WI38 (cell line): ENCODE data around the gene NRDC.
A peak's percentile ranks its signal among the peaks of the same experiment; 100 is the strongest.
"Not testable (repeated sequence)": the region's sequence is repeated elsewhere in the genome, so short reads cannot be mapped to it uniquely, and the experiment has no call there.

Source experiments
- H3K4me3 ChIP-seq: 2 replicates; pipeline ENCODE4 v1.5.1; 2011; ENCODE audit warnings: low read depth, mild to moderate bottlenecking, control low read depth, low read length
- TF ChIP-seq, protein P1 (sequence below): IDR thresholded peaks from 2 replicates; pipeline ENCODE4 v1.5.1; 2012; ENCODE audit warnings: low read depth, mild to moderate bottlenecking, control low read depth, low read length

The NRDC gene

DNA sequence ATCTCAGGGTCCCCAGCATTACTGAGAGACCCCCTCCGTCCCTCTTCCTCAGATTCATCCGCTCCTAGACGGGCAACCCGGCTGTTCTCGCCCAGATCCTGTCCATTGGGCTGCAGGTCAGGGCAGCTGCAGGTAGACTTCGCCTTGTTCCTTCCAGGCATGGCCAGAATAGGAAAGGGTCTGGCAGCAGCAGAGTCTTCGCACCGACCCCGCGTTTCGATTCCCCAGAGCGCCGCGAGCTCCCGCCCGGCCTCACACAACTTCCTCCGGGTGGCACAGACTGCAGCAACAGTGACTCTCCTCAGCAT is 265 bp downstream of the NRDC start:
- peak overlapping the region; percentile 100 for H3K4me3 ChIP-seq
- TF ChIP-seq, protein P1, sequence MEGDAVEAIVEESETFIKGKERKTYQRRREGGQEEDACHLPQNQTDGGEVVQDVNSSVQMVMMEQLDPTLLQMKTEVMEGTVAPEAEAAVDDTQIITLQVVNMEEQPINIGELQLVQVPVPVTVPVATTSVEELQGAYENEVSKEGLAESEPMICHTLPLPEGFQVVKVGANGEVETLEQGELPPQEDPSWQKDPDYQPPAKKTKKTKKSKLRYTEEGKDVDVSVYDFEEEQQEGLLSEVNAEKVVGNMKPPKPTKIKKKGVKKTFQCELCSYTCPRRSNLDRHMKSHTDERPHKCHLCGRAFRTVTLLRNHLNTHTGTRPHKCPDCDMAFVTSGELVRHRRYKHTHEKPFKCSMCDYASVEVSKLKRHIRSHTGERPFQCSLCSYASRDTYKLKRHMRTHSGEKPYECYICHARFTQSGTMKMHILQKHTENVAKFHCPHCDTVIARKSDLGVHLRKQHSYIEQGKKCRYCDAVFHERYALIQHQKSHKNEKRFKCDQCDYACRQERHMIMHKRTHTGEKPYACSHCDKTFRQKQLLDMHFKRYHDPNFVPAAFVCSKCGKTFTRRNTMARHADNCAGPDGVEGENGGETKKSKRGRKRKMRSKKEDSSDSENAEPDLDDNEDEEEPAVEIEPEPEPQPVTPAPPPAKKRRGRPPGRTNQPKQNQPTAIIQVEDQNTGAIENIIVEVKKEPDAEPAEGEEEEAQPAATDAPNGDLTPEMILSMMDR = no peak

DNA sequence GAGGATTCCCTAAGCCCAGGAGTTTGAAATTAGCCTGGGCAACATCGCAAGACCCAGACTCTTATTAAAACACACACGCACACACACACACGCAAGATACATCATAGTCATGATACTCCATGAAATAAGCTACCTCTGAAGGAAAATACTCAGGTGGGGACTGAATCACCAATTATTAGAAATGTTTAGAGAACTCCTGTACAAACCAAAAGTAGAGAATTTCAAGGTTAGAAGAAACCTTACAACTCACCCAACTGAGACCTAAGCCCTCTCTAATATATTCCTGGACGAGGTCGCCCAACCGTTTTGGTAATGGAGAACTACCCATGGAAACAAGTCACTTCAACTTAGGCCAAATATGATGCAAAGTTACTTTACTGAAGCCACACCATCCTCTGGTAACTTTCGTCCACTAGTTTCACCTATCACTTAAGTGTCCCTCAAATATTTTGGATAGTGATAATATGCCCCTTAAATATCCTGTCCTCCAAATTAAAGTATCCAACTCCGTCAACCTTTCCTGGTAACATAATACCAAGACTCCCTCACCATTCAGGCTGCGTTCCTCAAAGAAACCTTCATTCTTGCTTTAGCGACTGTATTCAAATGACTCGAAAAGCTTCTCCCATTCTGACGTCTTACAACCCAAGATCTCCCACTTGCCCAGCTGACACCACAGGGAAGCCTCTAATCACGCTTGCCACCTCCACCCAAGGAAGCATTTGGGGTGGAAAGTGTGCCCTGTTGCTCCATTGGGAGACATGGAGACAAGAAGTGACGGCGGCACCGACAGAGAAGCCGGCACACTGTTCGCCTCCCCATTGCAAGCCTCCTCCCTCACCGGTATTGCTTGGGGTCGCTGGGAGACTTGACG is 856 bp downstream of the NRDC start:
- H3K4me3 ChIP-seq = peak overlapping the region; percentile 100
- TF ChIP-seq, protein P1 = no peak

DNA sequence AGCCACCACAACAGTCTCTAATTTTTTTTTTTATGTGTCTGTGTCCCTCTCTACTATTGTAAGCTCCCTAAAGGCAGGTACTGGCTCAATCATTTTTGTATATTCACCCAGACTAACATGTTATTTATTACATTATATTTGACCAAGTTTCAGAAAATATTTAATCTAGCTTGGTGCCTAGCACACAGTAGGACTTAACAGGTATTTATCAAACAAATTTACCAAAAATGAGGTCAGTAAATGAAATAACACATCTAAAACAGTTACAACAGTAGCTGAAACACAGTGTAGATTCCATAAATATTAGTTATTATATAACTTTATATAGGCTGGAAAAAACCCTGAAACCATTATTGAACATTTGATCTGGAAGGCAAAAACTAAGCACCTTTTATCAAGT is 2.7 kb downstream of the NRDC start:
- H3K4me3 ChIP-seq = no peak overlapping the region
- TF ChIP-seq, protein P1 = no peak

DNA sequence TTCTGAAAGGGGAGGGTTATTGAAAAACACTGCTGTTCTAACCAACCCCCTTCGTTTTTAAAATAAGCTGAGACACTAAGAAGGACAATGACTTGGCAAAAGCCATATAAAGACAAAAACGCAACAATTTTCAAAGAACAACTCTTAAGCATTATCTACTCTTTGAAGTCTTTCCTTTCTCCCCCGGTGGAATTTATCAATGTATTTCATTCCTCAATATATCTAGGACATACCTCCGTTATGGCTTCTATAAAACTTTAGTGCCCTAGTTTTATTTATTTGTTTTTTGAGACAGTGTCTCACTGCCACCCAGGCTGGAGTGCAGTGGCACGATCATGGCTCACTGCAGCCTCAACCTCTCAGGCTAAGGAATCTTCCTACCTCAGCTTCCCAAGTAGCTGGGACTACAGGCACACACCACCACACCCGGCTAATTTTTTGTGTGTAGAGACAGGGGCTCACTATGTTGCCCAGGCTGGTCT is 3.2 kb downstream of the NRDC start:
- TF ChIP-seq, protein P1 = no peak
- no peak overlapping the region for H3K4me3 ChIP-seq

DNA sequence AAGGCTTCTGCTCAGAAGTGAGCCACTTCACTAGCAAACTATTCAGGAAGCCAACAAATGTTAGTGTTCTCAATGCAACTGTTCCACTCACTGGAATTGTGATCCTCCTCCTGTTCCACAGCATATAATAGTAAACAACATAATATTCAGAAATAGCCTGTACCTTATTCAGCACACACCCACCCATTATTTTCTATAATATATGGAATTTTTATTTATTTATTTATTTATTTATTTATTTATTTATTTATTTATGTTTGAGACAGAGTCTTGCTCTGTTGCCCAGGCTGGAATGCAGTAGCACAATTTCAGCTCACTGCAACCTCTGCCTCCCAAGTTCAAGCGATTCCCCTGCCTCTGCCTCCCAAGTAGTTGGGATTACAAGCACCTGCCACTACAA is 5.3 kb downstream of the NRDC start:
- H3K4me3 ChIP-seq = not testable (repeated sequence)

DNA sequence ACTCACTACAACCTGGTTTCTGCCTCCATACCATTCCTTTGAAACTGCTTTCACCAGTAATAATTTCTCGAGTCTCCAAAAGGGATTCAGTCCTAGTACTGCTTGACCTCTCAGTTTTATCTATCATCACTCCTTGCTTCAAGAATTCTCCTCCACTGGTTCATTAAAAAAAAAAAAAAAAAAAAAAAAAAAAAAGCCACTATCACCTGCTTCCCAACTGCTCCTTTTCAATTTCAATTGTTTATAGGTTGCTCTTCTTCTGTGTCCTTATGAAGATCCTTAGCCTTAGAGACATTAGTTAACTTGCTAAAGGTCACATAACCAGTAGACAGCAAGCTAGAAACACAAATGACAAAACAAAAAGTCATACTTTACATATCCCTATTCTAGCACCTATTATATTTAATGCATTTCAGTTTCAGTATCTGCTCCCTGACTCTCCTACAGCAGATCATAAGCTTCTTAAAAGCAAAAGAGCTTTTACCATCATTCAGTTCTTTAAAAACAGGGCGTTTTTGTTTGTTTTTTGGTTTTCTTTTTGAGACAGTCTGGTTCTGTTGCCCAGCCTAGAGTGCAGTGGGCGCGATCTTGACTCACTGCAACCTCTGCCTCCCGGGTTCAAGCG is 7.1 kb downstream of the NRDC start:
- no peak overlapping the region for H3K4me3 ChIP-seq
- TF ChIP-seq, protein P1 = no peak

DNA sequence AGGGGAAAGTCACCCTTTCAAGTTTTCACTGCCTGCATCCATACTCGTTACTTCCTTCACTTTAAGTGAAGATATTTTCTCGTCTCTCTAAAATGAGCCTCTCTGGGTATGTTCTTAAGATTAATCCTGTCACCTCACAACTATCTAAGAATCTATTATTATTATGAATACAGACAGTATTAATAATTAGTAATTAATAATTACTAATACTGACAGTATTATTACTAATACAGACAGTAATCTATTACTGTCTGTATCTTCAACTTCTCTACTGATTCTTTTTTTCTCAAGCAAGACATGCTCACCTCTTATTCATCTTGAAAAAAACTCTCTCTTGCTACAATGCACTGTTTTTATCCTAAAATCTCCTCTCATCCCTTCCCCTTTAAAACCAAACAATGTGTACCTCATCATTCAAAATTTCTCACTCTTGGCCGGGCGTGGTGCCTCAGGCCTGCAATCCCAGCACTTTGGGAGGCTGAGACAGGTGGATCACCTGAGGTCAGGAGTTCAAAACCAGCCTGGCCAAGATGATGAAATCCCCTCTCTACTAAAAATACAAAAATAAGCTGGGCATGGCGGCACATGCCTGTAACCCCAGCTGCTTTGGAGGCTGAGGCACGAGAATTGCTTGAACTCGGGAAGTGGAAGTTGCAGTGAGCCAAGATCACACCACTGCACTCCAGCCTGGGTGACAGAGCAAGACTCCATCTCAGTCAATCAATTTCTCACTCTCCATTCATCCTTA is 7.8 kb downstream of the NRDC start:
- no peak overlapping the region for H3K4me3 ChIP-seq
- TF ChIP-seq, protein P1 = no peak
